Lung microvascular endothelial cell (primary cell): ENCODE data around the gene LENEP. TPM values are rescaled to one million over a fixed set of nuclear protein-coding genes. Genes with fewer than 3 reads are reported as not detected.
A peak's percentile ranks its signal among the peaks of the same experiment; 100 is the strongest.

Source experiments
- DNase-seq, 2 donors: peaks; one replicate each; pipeline versions ENCODE4 v3.0.0 to v3.0.0-alpha.2; 2010; ENCODE audit warnings: low read depth in 2 of 2
- total RNA-seq: library from RNA; depleted of rRNA; stranded (reverse); fragments of >200 nt; gene quantifications from 2 replicates; pipeline ENCODE4 v1.2.1, GENCODE V29; 2014

Gene LENEP
- total RNA-seq, 1 donor from 2014 or later: 0.40 TPM

- DNase-seq: no peak
These were observed 17.0 kb downstream of the LENEP start for GRCh38 chr1:155010211-155010918.

DNA sequence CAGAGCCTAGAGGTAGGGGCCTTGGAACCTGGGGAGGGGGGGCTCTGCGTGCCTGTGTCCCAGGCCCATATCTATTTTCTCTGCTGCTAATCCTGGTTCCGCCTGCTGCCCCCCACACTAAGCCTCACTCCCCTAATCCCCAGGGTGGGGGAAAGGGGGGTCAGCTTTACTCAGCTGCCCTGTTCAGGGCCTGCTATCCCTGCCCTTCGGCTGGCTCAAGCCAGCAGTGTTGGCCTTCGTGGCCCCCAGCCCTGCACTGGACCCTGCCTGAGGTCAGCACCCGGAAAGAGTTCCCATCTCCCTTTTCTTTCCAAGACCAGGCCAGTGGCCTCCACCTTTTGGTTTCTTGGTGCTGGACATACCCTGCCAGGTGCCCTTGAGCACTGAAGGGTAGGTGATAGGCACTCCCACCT is 17.6 kb downstream of the LENEP start:
- no peak for DNase-seq

DNA sequence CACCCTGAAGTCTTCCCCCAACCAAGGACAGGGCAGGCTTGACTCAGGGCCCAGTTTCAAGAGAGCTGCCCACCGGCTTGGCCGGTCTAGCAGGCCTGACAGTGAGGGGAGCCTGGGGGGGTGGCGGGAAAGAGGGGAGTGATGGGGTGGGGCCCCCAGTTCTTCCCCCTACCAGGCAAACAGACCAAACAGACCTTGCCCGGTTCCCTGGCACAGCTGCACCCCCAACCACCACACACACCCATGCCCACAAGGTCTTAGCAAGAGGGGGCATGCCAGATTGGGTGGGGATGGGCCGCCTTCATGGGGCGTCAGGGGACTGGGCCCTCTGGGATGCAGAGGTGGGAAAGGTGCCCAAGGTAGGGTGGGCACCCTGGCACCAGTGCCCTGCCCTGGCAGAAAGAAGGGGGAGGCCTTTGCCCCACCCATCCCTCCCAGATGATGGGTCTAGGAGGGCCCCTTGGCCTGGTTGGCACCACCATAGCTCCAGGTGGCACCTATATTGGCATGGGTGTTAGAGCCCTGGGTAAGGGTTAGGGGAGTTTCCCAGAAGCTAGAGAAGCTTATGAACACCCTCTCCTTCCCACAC is 18.1 kb downstream of the LENEP start:
- no peak for DNase-seq

- DNase-seq: peak; percentile 27 to 29
These were observed 18.7 kb downstream of the LENEP start for GRCh38 chr1:155012026-155012546.

DNA sequence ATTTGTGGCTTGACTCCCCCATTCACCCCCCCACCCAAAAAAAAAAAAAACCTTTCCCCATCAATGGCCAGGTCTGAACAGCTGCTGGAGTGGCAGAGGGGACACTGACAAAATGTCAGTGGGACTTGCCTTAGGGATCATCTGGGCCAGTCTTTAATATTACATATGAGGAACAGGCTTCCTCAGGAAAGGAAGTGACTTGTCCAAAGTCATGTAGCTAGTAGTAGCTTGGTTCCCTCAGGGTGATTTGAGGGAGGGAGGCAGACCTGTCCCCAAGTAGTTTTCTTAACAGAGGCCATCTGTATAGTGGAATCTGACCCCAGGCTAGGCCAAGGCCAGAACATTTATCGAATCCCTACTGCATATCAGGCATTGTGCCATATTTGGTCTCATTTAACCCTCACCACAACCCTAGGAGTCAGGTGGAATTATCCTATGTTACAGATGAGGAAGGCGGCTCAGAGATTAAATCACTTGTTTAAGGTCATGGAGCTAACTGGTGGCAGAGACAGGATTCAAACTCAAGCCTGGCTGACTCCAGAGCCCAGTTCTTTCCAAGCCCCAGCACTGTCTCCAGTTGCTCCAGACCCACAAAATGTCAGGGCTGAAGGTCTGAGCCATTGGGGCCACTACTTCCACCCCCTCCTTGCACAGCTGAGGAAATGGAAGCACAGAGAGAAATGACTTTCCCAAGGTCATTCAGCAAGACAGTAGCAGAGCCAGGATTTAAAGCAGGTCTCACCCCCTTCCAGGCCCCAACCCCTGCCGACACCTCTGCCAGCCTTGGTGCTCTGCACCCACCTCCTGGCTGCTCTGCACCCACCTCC is 19.6 kb downstream of the LENEP start:
- no peak for DNase-seq

GRCh38 chr1:155013632-155014031 is 20.2 kb downstream of the LENEP start:
- DNase-seq: no peak

GRCh38 chr1:155014709-155015508 is 21.5 kb downstream of the LENEP start:
- no peak for DNase-seq

DNA sequence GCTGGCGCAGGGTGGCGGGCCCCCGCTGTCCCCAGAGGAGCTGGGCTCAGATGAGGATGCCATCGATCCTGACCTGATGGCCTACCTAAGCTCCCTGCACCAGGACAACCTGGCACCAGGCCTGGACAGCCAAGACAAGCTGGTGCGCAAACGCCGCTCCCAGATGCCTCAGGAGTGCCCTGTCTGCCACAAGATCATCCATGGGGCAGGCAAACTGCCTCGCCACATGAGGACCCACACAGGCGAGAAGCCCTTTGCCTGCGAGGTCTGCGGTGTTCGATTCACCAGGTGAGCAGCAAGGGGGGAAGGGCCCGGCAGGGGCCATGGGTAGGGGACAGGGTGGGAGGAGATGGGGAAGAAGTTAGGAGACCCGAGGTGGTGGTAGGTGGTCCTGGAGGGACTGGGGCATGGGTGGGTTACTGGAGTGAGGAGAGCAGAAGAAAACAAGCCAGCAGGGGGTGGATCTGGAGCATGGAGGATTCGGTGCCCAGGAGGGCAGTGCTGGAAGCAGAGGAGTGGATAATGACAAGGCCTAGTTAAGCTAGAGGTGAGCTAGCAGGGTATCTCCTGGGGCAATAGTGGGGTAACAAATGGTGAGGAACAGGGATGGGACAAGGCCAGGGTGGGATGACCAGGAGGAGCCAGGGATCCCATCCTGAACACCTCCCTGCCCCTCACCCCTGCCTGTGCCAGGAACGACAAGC is 22.3 kb downstream of the LENEP start:
- no peak for DNase-seq

- no peak for DNase-seq
These were observed 22.9 kb downstream of the LENEP start for GRCh38 chr1:155016231-155016831.

DNA sequence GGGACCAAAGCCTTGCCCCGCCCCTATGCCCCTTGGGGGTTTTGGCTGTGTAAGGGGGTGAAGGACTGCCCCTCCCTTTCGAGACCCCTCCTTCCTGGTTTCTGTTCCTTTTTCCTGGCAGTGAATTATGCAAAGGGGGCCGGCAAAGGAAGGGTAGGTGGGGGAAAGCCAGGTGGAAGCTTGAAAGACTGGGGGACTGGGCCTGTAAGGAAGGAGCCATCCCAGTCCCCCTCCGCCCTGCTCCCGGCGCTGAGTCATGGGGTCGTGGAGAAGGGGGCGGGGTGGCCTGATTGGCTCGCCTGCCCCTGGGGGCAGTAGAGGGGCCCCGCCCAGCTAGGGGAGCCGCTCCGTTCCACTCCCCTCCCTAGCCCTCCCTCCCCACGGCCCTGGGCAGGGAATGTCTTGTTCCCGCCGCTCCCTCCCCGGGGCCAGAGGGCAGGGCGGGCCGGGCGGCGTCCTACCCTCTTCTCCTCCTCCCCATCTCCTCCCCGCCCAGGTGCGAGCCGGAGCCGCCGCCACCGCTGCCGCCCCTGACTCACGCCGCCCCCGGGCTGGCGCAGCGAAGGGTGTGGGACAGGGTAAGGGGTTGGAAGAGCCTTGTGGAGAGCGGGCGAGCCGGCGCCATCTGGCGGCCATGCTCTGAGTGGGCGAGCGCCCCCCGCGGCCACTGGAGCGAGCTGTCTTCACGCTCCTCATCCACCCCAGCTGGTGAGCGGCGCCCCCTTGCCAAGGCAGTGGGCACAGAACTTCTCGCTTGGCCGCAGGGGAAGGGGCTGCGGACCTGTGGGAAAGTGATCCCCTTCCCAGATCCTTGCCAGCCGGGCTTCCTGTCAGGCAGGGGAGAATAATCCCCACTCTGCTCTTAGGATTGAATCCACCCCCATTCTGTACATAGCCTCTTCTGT is 23.9 kb downstream of the LENEP start:
- peak; percentile 90 to 93 for DNase-seq

GRCh38 chr1:155017946-155018316 is 24.5 kb downstream of the LENEP start:
- no peak for DNase-seq

DNA sequence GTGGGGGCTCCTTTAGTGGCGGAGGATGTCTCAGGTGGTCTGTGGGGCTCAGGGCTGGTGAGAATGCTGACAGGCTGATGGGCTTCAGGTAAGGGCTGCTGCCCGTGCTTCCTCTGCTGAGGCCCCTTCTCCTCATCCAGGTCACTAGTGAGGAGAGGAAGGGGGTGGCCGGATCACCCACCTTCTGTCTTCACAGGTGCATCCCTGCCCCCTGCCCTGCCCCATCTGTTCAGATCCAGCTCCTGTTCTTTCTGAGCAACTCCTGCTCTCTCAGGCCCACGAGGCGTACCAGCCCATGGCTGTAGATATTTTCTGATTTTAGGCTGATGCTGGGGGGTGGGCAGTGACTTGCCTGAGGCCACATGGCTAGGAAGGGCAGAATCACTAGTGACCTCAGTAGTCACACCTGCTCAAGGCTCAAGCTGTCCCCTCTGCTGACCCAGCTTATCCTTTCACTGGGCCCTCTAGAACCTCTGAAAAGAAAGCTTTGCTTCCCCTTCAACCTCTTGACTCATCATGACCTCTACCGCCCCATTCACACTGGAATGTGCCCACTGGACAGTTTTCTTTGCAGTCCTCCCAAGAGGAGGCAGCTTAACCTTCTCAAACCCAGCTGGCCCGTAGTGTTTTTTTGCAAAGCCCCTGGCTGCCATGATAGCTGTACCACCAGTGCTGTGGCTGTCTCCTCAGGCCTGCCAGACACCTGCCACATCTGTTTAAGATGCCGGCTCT is 25.4 kb downstream of the LENEP start:
- DNase-seq: no peak

- DNase-seq: no peak
These were observed 26.2 kb downstream of the LENEP start for GRCh38 chr1:155019377-155020245.

DNA sequence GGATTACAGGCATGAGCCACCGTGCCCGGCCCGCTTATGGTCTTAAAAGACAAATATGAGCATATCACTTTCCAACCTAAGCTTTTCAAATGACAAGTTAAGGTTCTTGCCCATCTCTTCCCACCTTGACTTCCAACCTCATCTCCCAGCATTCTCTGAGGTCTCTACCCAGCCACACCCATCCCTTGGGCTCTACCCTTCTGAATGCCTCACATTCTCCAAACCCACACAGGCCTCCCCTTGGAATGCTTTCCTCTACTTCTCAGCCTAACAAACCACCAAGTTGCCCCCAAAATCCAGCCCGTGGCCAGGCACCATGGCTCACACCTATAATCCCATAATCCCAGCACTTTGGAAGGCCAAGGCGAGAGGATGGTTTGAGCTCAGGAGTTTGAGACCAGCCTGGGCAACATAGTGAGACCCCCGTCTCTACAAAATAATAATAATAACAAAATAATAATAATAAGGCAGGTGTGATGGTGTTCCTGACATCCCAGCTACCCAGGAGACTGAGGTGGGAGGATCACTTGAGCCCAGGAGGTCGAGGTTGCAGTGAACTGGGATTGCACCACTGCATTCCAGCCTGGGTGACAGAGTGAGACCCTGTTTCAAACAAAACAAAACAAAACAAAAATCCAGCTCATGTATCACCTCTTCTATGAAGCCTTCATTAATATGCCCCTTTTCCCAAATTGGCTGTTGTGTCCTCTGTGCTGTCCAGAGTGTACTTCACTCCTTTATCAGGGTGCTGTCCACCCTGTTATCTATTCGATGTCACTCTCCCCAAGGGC is 28.9 kb downstream of the LENEP start:
- DNase-seq: no peak

DNA sequence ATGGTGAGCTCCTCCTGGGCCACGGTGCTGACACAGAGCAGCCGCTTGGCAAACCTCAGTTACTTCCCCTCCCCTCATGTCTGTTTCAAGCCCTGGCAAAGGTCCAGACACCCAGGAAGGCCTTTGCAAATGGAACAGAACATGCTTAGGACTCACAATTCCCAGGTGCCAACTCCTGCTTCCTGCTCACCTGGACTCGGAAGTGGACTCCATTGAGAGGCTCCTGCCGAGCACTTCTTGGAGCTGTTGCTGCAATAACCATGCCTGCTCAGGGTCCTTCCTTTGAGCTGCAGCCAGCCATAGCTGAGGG is 29.5 kb downstream of the LENEP start:
- DNase-seq: no peak

- no peak for DNase-seq
These were observed 30.2 kb downstream of the LENEP start for GRCh38 chr1:155023627-155024026.

- no peak for DNase-seq
These were observed 30.9 kb downstream of the LENEP start for GRCh38 chr1:155024315-155024714.
